ENCODE data around the gene LSM7.
"Not testable (repeated sequence)": the region's sequence is repeated elsewhere in the genome, so short reads cannot be mapped to it uniquely, and the experiment has no call there.

The LSM7 gene

GRCh38 chr19:2354670-2355069 is 26.3 kb upstream of the LSM7 start:
- no peak for DNase-seq

- DNase-seq, result no peak
Measured at GRCh38 chr19:2353887-2354592, 25.7 kb upstream of the LSM7 start.

- no peak for DNase-seq
Measured at GRCh38 chr19:2353159-2353886, 24.9 kb upstream of the LSM7 start.

GRCh38 chr19:2352121-2352520 is 23.7 kb upstream of the LSM7 start:
- DNase-seq, result no peak

GRCh38 chr19:2351591-2351990 is 23.2 kb upstream of the LSM7 start:
- DNase-seq, result no peak

- no peak for DNase-seq
Measured at GRCh38 chr19:2350656-2351055, 22.3 kb upstream of the LSM7 start.

- not testable (repeated sequence) for DNase-seq
Measured at GRCh38 chr19:2349818-2350217, 21.4 kb upstream of the LSM7 start.

GRCh38 chr19:2345794-2346663 is 17.6 kb upstream of the LSM7 start:
- DNase-seq, result no peak

- no peak for DNase-seq
Measured at GRCh38 chr19:2345076-2345475, 16.7 kb upstream of the LSM7 start.

GRCh38 chr19:2344381-2344870 is 16.0 kb upstream of the LSM7 start:
- DNase-seq, result no peak

- DNase-seq, result no peak
Measured at GRCh38 chr19:2343289-2343982, 15.1 kb upstream of the LSM7 start.

- DNase-seq, result no peak
Measured at GRCh38 chr19:2342656-2343288, 14.4 kb upstream of the LSM7 start.

- DNase-seq, result no peak
Measured at GRCh38 chr19:2341982-2342381, 13.6 kb upstream of the LSM7 start.

- no peak for DNase-seq
Measured at GRCh38 chr19:2341244-2341751, 12.9 kb upstream of the LSM7 start.

- DNase-seq, result no peak
Measured at GRCh38 chr19:2340496-2341243, 12.3 kb upstream of the LSM7 start.

- DNase-seq, result no peak
Measured at GRCh38 chr19:2339644-2340310, 11.4 kb upstream of the LSM7 start.

GRCh38 chr19:2338751-2339643 is 10.6 kb upstream of the LSM7 start:
- DNase-seq, result no peak

GRCh38 chr19:2338055-2338615 is 9.7 kb upstream of the LSM7 start:
- DNase-seq, result no peak

- no peak for DNase-seq
Measured at GRCh38 chr19:2337329-2337707, 8.9 kb upstream of the LSM7 start.

Data from NCI-H446 treated with DMSO at 0.1 percent for 48 hours (cell line).